ENCODE measurements around the gene CMIP.

Gene CMIP

GRCh38 chr16:81710044-81710443 lies 265.4 kb downstream of the CMIP start:
- no peak overlapping the region for H3K4me3 ChIP-seq (ENCODE audit: low read depth in 1 of 2, low read length in 2 of 2)
- H3K9me3 ChIP-seq (ENCODE audit: control insufficient read depth in 1 of 2, low read length in 2 of 2), result no peaks in the 10 kb centered on the region
- H3K27me3 ChIP-seq (ENCODE audit: low read depth, low read length), result no peaks in the 10 kb centered on the region
- H3K27ac ChIP-seq (ENCODE audit: low read length), result no peak overlapping the region
- peaks cover 7 to 18% of the 10 kb centered on the region in 2 donors for H3K4me1 ChIP-seq (ENCODE audit: control insufficient read depth in 1 of 2, insufficient read depth in 2 of 2, low read length in 2 of 2)
- peaks cover 36 to 37% of the 10 kb centered on the region in 2 donors for H3K36me3 ChIP-seq (ENCODE audit: control insufficient read depth in 1 of 2, insufficient read depth in 2 of 2, low read length in 2 of 2)

- H3K4me3 ChIP-seq (ENCODE audit: low read depth in 1 of 2, low read length in 2 of 2), result no peak overlapping the region
- no peaks in the 10 kb centered on the region for H3K9me3 ChIP-seq (ENCODE audit: control insufficient read depth in 1 of 2, low read length in 2 of 2)
- H3K27me3 ChIP-seq (ENCODE audit: low read depth, low read length), result no peaks in the 10 kb centered on the region
- H3K36me3 ChIP-seq (ENCODE audit: control insufficient read depth in 1 of 2, insufficient read depth in 2 of 2, low read length in 2 of 2), result peaks cover 30 to 32% of the 10 kb centered on the region in 2 donors
- peaks cover 7 to 18% of the 10 kb centered on the region in 2 donors for H3K4me1 ChIP-seq (ENCODE audit: control insufficient read depth in 1 of 2, insufficient read depth in 2 of 2, low read length in 2 of 2)
- H3K27ac ChIP-seq (ENCODE audit: low read length), result no peak overlapping the region
These were observed 266.0 kb downstream of the CMIP start for GRCh38 chr16:81710596-81710995.

- Histone ChIP-seq H3K27me3 (ENCODE audit: low read depth, low read length) (no peaks in the 10 kb centered on the region), H3K9me3 (ENCODE audit: control insufficient read depth in 1 of 2, low read length in 2 of 2) (no peaks in the 10 kb centered on the region), H3K4me1 (ENCODE audit: control insufficient read depth in 1 of 2, insufficient read depth in 2 of 2, low read length in 2 of 2) (peaks cover 7 to 18% of the 10 kb centered on the region in 2 donors), H3K36me3 (ENCODE audit: control insufficient read depth in 1 of 2, insufficient read depth in 2 of 2, low read length in 2 of 2) (peaks cover 19 to 20% of the 10 kb centered on the region in 2 donors), H3K4me3 (ENCODE audit: low read depth in 1 of 2, low read length in 2 of 2) (no peak overlapping the region), H3K27ac (ENCODE audit: low read length) (peak overlapping the region; percentile 39)
These were observed 267.2 kb downstream of the CMIP start for GRCh38 chr16:81711657-81712319.

- Histone ChIP-seq H3K9me3 (ENCODE audit: control insufficient read depth in 1 of 2, low read length in 2 of 2) (no peaks in the 10 kb centered on the region), H3K27me3 (ENCODE audit: low read depth, low read length) (no peaks in the 10 kb centered on the region), H3K4me3 (ENCODE audit: low read depth in 1 of 2, low read length in 2 of 2) (no peak overlapping the region), H3K4me1 (ENCODE audit: control insufficient read depth in 1 of 2, insufficient read depth in 2 of 2, low read length in 2 of 2) (peaks cover 7 to 13% of the 10 kb centered on the region in 2 donors), H3K36me3 (ENCODE audit: control insufficient read depth in 1 of 2, insufficient read depth in 2 of 2, low read length in 2 of 2) (peaks cover 10 to 13% of the 10 kb centered on the region in 2 donors), H3K27ac (ENCODE audit: low read length) (no peak overlapping the region)
These were observed 268.1 kb downstream of the CMIP start for GRCh38 chr16:81712681-81713080.

- H3K36me3 ChIP-seq (ENCODE audit: control insufficient read depth in 1 of 2, insufficient read depth in 2 of 2, low read length in 2 of 2), result peaks cover 8% of the 10 kb centered on the region in 2 donors
- peaks cover under 1 to 8% of the 10 kb centered on the region in 2 donors for H3K4me1 ChIP-seq (ENCODE audit: control insufficient read depth in 1 of 2, insufficient read depth in 2 of 2, low read length in 2 of 2)
- no peak overlapping the region for H3K4me3 ChIP-seq (ENCODE audit: low read depth in 1 of 2, low read length in 2 of 2)
- H3K27ac ChIP-seq (ENCODE audit: low read length), result no peak overlapping the region
- no peaks in the 10 kb centered on the region for H3K27me3 ChIP-seq (ENCODE audit: low read depth, low read length)
- no peaks in the 10 kb centered on the region for H3K9me3 ChIP-seq (ENCODE audit: control insufficient read depth in 1 of 2, low read length in 2 of 2)
These were observed 268.7 kb downstream of the CMIP start for GRCh38 chr16:81713295-81713772.

- Histone ChIP-seq H3K27me3 (ENCODE audit: low read depth, low read length) (no peaks in the 10 kb centered on the region), H3K36me3 (ENCODE audit: control insufficient read depth in 1 of 2, insufficient read depth in 2 of 2, low read length in 2 of 2) (peaks cover 6 to 8% of the 10 kb centered on the region in 2 donors), H3K4me1 (ENCODE audit: control insufficient read depth in 1 of 2, insufficient read depth in 2 of 2, low read length in 2 of 2) (peaks cover 0 to 4% of the 10 kb centered on the region in 2 donors), H3K27ac (ENCODE audit: low read length) (no peak overlapping the region), H3K4me3 (ENCODE audit: low read depth in 1 of 2, low read length in 2 of 2) (no peak overlapping the region), H3K9me3 (ENCODE audit: control insufficient read depth in 1 of 2, low read length in 2 of 2) (no peaks in the 10 kb centered on the region)
These were observed 269.2 kb downstream of the CMIP start for GRCh38 chr16:81713796-81714195.

GRCh38 chr16:81714583-81714982 lies 270.0 kb downstream of the CMIP start:
- H3K27me3 ChIP-seq (ENCODE audit: low read depth, low read length), result no peaks in the 10 kb centered on the region
- H3K27ac ChIP-seq (ENCODE audit: low read length), result no peak overlapping the region
- peaks cover 0 to 4% of the 10 kb centered on the region in 2 donors for H3K4me1 ChIP-seq (ENCODE audit: control insufficient read depth in 1 of 2, insufficient read depth in 2 of 2, low read length in 2 of 2)
- no peaks in the 10 kb centered on the region for H3K9me3 ChIP-seq (ENCODE audit: control insufficient read depth in 1 of 2, low read length in 2 of 2)
- H3K4me3 ChIP-seq (ENCODE audit: low read depth in 1 of 2, low read length in 2 of 2), result no peak overlapping the region
- H3K36me3 ChIP-seq (ENCODE audit: control insufficient read depth in 1 of 2, insufficient read depth in 2 of 2, low read length in 2 of 2), result peaks cover 0 to 1% of the 10 kb centered on the region in 2 donors

GRCh38 chr16:81715358-81716196 lies 271.0 kb downstream of the CMIP start:
- Histone ChIP-seq H3K9me3 (ENCODE audit: control insufficient read depth in 1 of 2, low read length in 2 of 2) (no peaks in the 10 kb centered on the region), H3K4me1 (ENCODE audit: control insufficient read depth in 1 of 2, insufficient read depth in 2 of 2, low read length in 2 of 2) (peaks cover 0 to 4% of the 10 kb centered on the region in 2 donors), H3K36me3 (ENCODE audit: control insufficient read depth in 1 of 2, insufficient read depth in 2 of 2, low read length in 2 of 2) (no peaks in the 10 kb centered on the region), H3K4me3 (ENCODE audit: low read depth in 1 of 2, low read length in 2 of 2) (no peak overlapping the region), H3K27me3 (ENCODE audit: low read depth, low read length) (no peaks in the 10 kb centered on the region), H3K27ac (ENCODE audit: low read length) (peak overlapping the region; percentile 53)

- no peaks in the 10 kb centered on the region for H3K36me3 ChIP-seq (ENCODE audit: control insufficient read depth in 1 of 2, insufficient read depth in 2 of 2, low read length in 2 of 2)
- H3K27ac ChIP-seq (ENCODE audit: low read length), result no peak overlapping the region
- H3K9me3 ChIP-seq (ENCODE audit: control insufficient read depth in 1 of 2, low read length in 2 of 2), result no peaks in the 10 kb centered on the region
These were observed 272.0 kb downstream of the CMIP start for GRCh38 chr16:81716478-81717225.

GRCh38 chr16:81717662-81718189 lies 273.1 kb downstream of the CMIP start:
- Histone ChIP-seq H3K9me3 (ENCODE audit: control insufficient read depth in 1 of 2, low read length in 2 of 2) (no peaks in the 10 kb centered on the region), H3K4me1 (ENCODE audit: control insufficient read depth in 1 of 2, insufficient read depth in 2 of 2, low read length in 2 of 2) (no peaks in the 10 kb centered on the region), H3K27me3 (ENCODE audit: low read depth, low read length) (no peaks in the 10 kb centered on the region), H3K27ac (ENCODE audit: low read length) (no peak overlapping the region), H3K4me3 (ENCODE audit: low read depth in 1 of 2, low read length in 2 of 2) (no peak overlapping the region), H3K36me3 (ENCODE audit: control insufficient read depth in 1 of 2, insufficient read depth in 2 of 2, low read length in 2 of 2) (no peaks in the 10 kb centered on the region)

More at GRCh38 chr16:81716478-81717225, 272.0 kb downstream of the CMIP start:
- H3K4me3 ChIP-seq (ENCODE audit: low read depth in 1 of 2, low read length in 2 of 2), result no peak overlapping the region
- no peaks in the 10 kb centered on the region for H3K4me1 ChIP-seq (ENCODE audit: control insufficient read depth in 1 of 2, insufficient read depth in 2 of 2, low read length in 2 of 2)
- no peaks in the 10 kb centered on the region for H3K27me3 ChIP-seq (ENCODE audit: low read depth, low read length)

- Histone ChIP-seq H3K4me3 (ENCODE audit: low read depth in 1 of 2, low read length in 2 of 2) (no peak overlapping the region), H3K36me3 (ENCODE audit: control insufficient read depth in 1 of 2, insufficient read depth in 2 of 2, low read length in 2 of 2) (no peaks in the 10 kb centered on the region), H3K27me3 (ENCODE audit: low read depth, low read length) (no peaks in the 10 kb centered on the region), H3K4me1 (ENCODE audit: control insufficient read depth in 1 of 2, insufficient read depth in 2 of 2, low read length in 2 of 2) (no peaks in the 10 kb centered on the region), H3K9me3 (ENCODE audit: control insufficient read depth in 1 of 2, low read length in 2 of 2) (no peaks in the 10 kb centered on the region), H3K27ac (ENCODE audit: low read length) (peak overlapping the region; percentile 58)
These were observed 274.0 kb downstream of the CMIP start for GRCh38 chr16:81718637-81719036.

Measured in muscle layer of duodenum (tissue), 2 donors.